ENCODE results near the gene ESRRG. TPM values are rescaled to one million over a fixed set of nuclear protein-coding genes. Genes with fewer than 3 reads are reported as not detected.

ESRRG gene
- total and polyA plus RNA-seq, 2 donors (not counting 3 experiments of a cell fraction or from before 2014, with no cell fraction given): not detected

DNA sequence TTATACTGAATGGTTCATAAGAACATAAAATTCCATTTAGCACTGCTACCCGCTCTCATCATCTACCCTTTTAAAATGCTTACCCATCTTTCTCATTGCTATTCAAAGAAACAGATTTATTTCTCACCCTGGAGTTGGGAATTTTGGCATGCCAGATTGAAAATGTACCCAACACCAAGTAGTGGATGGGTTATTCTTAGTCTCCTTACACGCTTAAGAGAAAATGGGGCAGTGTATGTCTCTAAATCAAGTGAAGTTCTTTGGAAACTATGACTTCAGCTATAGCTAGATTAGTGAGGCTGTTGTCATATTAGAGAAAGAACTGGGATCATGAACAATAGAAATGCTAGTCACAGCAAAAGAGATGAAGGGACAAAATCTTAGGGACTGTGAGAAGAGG is 27.7 kb upstream of the ESRRG start:
- ChIA-PET POLR2A (no interaction called here), CTCF (no interaction called here)
- Histone ChIP-seq H3K9ac (replicated peaks; ENCODE audit: extremely low read depth, insufficient read depth, low read length) (no peak overlapping the region), H3K9me3 (replicated peaks; ENCODE audit: control insufficient read depth, insufficient read depth, low read length) (no peaks in the 10 kb centered on the region), H3K27me3 (ENCODE audit: control insufficient read depth in 2 of 2, insufficient read depth in 2 of 2, low read length in 2 of 2) (no peaks in the 10 kb centered on the region), H3K27ac (ENCODE audit: insufficient read depth, low read depth, low read length) (no peak overlapping the region), H3K4me2 (ENCODE audit: insufficient read depth, low read length) (no peak overlapping the region), H3K9me1 (replicated peaks; ENCODE audit: control insufficient read depth, extremely low read depth, insufficient read depth, low read length) (no peaks in the 10 kb centered on the region), H2AFZ (ENCODE audit: low read depth, low read length) (no peak overlapping the region), H3K79me2 (ENCODE audit: control insufficient read depth, insufficient read depth, low read length) (no peaks in the 10 kb centered on the region), H3K36me3 (ENCODE audit: control insufficient read depth in 2 of 2, extremely low read depth in 1 of 2, insufficient read depth in 2 of 2, low read length in 2 of 2) (no peaks in the 10 kb centered on the region), H3K4me3 (replicated peaks in 1 of 3; ENCODE audit: insufficient read depth in 1 of 3, low read depth in 1 of 3, low read length in 3 of 3) (no peak overlapping the region), H4K20me1 (replicated peaks; ENCODE audit: control insufficient read depth, extremely low read depth, insufficient read depth, low read length) (no peaks in the 10 kb centered on the region), H3K4me1 (ENCODE audit: control insufficient read depth, extremely low read depth, insufficient read depth, low read length) (no peaks in the 10 kb centered on the region)
- intact Hi-C loops (cut with micrococcal nuclease): loop anchor here (2.0 to 10.0 kb wide), 2 partner anchors 996 to 1414 kb away; no protein-coding TSS in a partner anchor
- no peak for TF ChIP-seq MYC (IDR thresholded peaks at IDR 0.05; ENCODE audit: low read depth, low read length)
- TF ChIP-seq POLR2A (IDR thresholded peaks at IDR 0.05; ENCODE audit: low read depth, low read length): no peak
- TF ChIP-seq EZH2 (IDR thresholded peaks at IDR 0.05; ENCODE audit: borderline replicate concordance, low read depth, low read length, severe bottlenecking): no peak
- no peak for TF ChIP-seq FOS (IDR thresholded peaks at IDR 0.05; ENCODE audit: borderline replicate concordance, insufficient read depth, low read length)
- TF ChIP-seq POLR2AphosphoS5 (IDR thresholded peaks at IDR 0.05; ENCODE audit: insufficient read depth, low read depth, low read length): no peak
- TF ChIP-seq GATA2 (IDR thresholded peaks at IDR 0.05; ENCODE audit: insufficient read depth, insufficient read length, low read depth, low read length): no peak
- TF ChIP-seq, protein P1, sequence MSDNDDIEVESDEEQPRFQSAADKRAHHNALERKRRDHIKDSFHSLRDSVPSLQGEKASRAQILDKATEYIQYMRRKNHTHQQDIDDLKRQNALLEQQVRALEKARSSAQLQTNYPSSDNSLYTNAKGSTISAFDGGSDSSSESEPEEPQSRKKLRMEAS (IDR thresholded peaks at IDR 0.05; ENCODE audit: insufficient read depth, insufficient read length): no peak
- TF ChIP-seq, protein P2, sequence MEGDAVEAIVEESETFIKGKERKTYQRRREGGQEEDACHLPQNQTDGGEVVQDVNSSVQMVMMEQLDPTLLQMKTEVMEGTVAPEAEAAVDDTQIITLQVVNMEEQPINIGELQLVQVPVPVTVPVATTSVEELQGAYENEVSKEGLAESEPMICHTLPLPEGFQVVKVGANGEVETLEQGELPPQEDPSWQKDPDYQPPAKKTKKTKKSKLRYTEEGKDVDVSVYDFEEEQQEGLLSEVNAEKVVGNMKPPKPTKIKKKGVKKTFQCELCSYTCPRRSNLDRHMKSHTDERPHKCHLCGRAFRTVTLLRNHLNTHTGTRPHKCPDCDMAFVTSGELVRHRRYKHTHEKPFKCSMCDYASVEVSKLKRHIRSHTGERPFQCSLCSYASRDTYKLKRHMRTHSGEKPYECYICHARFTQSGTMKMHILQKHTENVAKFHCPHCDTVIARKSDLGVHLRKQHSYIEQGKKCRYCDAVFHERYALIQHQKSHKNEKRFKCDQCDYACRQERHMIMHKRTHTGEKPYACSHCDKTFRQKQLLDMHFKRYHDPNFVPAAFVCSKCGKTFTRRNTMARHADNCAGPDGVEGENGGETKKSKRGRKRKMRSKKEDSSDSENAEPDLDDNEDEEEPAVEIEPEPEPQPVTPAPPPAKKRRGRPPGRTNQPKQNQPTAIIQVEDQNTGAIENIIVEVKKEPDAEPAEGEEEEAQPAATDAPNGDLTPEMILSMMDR (IDR thresholded peaks at IDR 0.05; ENCODE audit: extremely low read depth in 1 of 2, insufficient read depth in 1 of 2, low read depth in 1 of 2, low read length in 2 of 2): no peak
- no peak for TF ChIP-seq JUN (IDR thresholded peaks at IDR 0.05; ENCODE audit: borderline replicate concordance, insufficient read depth, insufficient read length, low read depth)
- dilution Hi-C loops (cut with MboI; ENCODE audit: extremely low pct_ligation_motif_present, low sequenced_read_pairs): no loop called here
- FAIRE-seq (no peak), DNase-seq (ENCODE audit: low read depth, low spot score) (no peak)
- BruUV-seq (replicated peaks): no TSS peak
